ENCODE data around the gene FKBP2. TPM values are rescaled to one million over a fixed set of nuclear protein-coding genes. Genes with fewer than 3 reads are reported as not detected.
A peak's percentile ranks its signal among the peaks of the same experiment; 100 is the strongest.

FKBP2 gene
- total RNA-seq, 1 experiment from 2014 or later, result 41.0 TPM

DNA sequence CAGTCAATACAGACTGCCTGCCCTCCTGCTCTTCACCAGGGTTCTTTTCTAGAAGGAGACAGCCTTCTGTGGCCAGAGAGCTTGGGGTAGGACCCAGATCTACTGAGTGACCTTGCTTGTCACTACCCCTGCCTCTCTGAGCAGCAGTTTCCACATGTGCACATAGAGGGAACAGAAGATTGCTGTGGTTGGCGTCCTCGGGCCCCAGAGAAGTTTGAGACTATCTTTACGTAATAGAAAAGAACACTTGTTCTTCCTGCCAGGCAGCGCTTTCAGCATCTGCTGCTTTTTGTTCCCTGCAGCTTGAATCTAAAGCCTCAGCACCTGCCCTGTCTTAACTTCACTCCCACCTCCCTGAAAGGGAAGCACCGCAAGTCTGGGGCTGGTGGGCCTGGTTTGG is 1.9 kb upstream of the FKBP2 start:
- no CpG with 5 or more reads among the region's 5 CpGs for WGBS (ENCODE audit: extremely low coverage, insufficient read length, low lambda C conversion rate)
- Mint-ChIP-seq H3K36me3 (ENCODE audit: insufficient read depth in 1 of 3, low read depth in 3 of 3) (peaks cover 10 to 40% (median 23%) of the 10 kb centered on the region in 3 experiments), H3K27ac (no peak overlapping the region)

More for the DNA sequence above, 1.9 kb upstream of the FKBP2 start:
- no peaks in the 10 kb centered on the region for H4K20me1 ChIP-seq (ENCODE audit: control insufficient read depth, insufficient read depth, insufficient read length)
- peaks cover 12% of the 10 kb centered on the region for H3K23me2 ChIP-seq (ENCODE audit: insufficient read length, low read depth, low read length, poor library complexity, severe bottlenecking)
- no peak overlapping the region for H2BK120ac ChIP-seq (ENCODE audit: low read depth, low read length, poor library complexity, severe bottlenecking)
- no peaks in the 10 kb centered on the region for H3K79me1 ChIP-seq (ENCODE audit: insufficient read depth, low read depth, low read length, poor library complexity, severe bottlenecking)
- no peak overlapping the region for H3K4me2 ChIP-seq (ENCODE audit: insufficient read depth, insufficient read length, low read length)
- no peaks in the 10 kb centered on the region for H3K9me3 ChIP-seq (ENCODE audit: control insufficient read depth, low read depth, low read length)
- no peak overlapping the region for H3K4ac ChIP-seq (ENCODE audit: low read depth, low read length)
- H3K27me3 Mint-ChIP-seq (ENCODE audit: low read depth), result no peaks in the 10 kb centered on the region
- TF ChIP-seq, protein P1, sequence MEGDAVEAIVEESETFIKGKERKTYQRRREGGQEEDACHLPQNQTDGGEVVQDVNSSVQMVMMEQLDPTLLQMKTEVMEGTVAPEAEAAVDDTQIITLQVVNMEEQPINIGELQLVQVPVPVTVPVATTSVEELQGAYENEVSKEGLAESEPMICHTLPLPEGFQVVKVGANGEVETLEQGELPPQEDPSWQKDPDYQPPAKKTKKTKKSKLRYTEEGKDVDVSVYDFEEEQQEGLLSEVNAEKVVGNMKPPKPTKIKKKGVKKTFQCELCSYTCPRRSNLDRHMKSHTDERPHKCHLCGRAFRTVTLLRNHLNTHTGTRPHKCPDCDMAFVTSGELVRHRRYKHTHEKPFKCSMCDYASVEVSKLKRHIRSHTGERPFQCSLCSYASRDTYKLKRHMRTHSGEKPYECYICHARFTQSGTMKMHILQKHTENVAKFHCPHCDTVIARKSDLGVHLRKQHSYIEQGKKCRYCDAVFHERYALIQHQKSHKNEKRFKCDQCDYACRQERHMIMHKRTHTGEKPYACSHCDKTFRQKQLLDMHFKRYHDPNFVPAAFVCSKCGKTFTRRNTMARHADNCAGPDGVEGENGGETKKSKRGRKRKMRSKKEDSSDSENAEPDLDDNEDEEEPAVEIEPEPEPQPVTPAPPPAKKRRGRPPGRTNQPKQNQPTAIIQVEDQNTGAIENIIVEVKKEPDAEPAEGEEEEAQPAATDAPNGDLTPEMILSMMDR (conservative IDR thresholded peaks at IDR 0.05), result no peak
- no peak overlapping the region for H3K9ac ChIP-seq (ENCODE audit: extremely low read depth, insufficient read length, low read length)
- H2BK12ac ChIP-seq (ENCODE audit: insufficient read length, low read depth, low read length), result no peak overlapping the region
- H3K27ac ChIP-seq (ENCODE audit: insufficient read length, low read depth, low read length), result no peak overlapping the region
- no peaks in the 10 kb centered on the region for H3K9me3 Mint-ChIP-seq
- no peak overlapping the region for H4K5ac ChIP-seq (ENCODE audit: insufficient read length, low read depth, low read length)
- DNase-seq, result no peak
- no peak overlapping the region for H2BK15ac ChIP-seq (ENCODE audit: low read depth, low read length)
- H2BK5ac ChIP-seq (ENCODE audit: insufficient read length, low read length), result no peak overlapping the region
- peak overlapping the region in 1 of 2 experiments; percentile 26; a peak in 1 of 5 replicates for H3K4me3 Mint-ChIP-seq
- no peak overlapping the region for H2AFZ ChIP-seq (ENCODE audit: low read length)
- no peak overlapping the region for H4K91ac ChIP-seq (ENCODE audit: insufficient read length, low read depth, low read length)
- no peak overlapping the region for H3T11ph ChIP-seq (ENCODE audit: low read length)
- no peak overlapping the region for H2BK20ac ChIP-seq (ENCODE audit: low read depth, low read length, poor library complexity, severe bottlenecking)
- H3K27me3 ChIP-seq (ENCODE audit: insufficient read depth, low read length), result no peaks in the 10 kb centered on the region
- H3K14ac ChIP-seq (ENCODE audit: insufficient read depth, low read length), result no peak overlapping the region
- no peak overlapping the region for H3K23ac ChIP-seq (ENCODE audit: insufficient read length, low read depth, low read length)
- no peaks in the 10 kb centered on the region for H3K4me1 ChIP-seq (ENCODE audit: insufficient read depth, low read length)
- peaks cover 28 to 30% of the 10 kb centered on the region in 2 experiments for H3K4me1 Mint-ChIP-seq
- H3K56ac ChIP-seq (ENCODE audit: insufficient read length, low read depth, low read length), result no peak overlapping the region
- no peak overlapping the region for H4K8ac ChIP-seq (replicated peaks; ENCODE audit: insufficient read length, low read depth, low read length)
- peaks cover 2% of the 10 kb centered on the region; the same call in 1 of the 2 replicates for H3K79me2 ChIP-seq (ENCODE audit: insufficient read depth, low read length)
- H3K18ac ChIP-seq (ENCODE audit: insufficient read length, low read depth, low read length), result no peak overlapping the region
- H2AK5ac ChIP-seq (ENCODE audit: insufficient read length, low read length), result no peak overlapping the region
